ENCODE data around the gene GNB1.

GNB1 gene

GRCh38 chr1:1892079-1892762 is 1.3 kb upstream of the GNB1 start:
- Histone ChIP-seq H3K27ac (ENCODE audit: low read depth, low read length) (peak overlapping the region; percentile 73), H3K36me3 (ENCODE audit: low read length) (no peaks in the 10 kb centered on the region), H3K9me3 (ENCODE audit: insufficient read depth, low read length) (no peaks in the 10 kb centered on the region), H3K27me3 (ENCODE audit: low read length) (no peaks in the 10 kb centered on the region), H3K4me3 (ENCODE audit: insufficient read depth, low read length, poor library complexity, severe bottlenecking) (peak overlapping the region; percentile 80), H3K79me2 (ENCODE audit: insufficient read depth, low read length) (peaks cover 30% of the 10 kb centered on the region), H3K9ac (ENCODE audit: low read length) (peak overlapping the region; percentile 98), H4K20me1 (ENCODE audit: low read depth, low read length) (peaks cover 21% of the 10 kb centered on the region), H2AFZ (ENCODE audit: low read depth, low read length, severe bottlenecking) (peak overlapping the region; percentile 36), H3K4me2 (ENCODE audit: low read depth, low read length, poor library complexity, severe bottlenecking) (peak overlapping the region; percentile 91), H3K9me2 (replicated peaks; ENCODE audit: insufficient read depth, low read length) (no peaks in the 10 kb centered on the region), H3F3A (ENCODE audit: insufficient read depth) (peaks cover 13% of the 10 kb centered on the region; the same call in 1 of the 2 replicates)
- no peak for TF ChIP-seq CTCF (IDR thresholded peaks at IDR 0.05; ENCODE audit: insufficient read depth, low read length, poor library complexity, severe bottlenecking)
- TF ChIP-seq EZH2phosphoT487 (conservative IDR thresholded peaks at IDR 0.05; ENCODE audit: low read length), result no peak

GRCh38 chr1:1891349-1892078 is 627 bp upstream of the GNB1 start:
- Histone ChIP-seq H3K9me2 (replicated peaks; ENCODE audit: insufficient read depth, low read length) (no peaks in the 10 kb centered on the region), H3K9me3 (ENCODE audit: insufficient read depth, low read length) (no peaks in the 10 kb centered on the region), H3F3A (ENCODE audit: insufficient read depth) (peaks cover 18% of the 10 kb centered on the region), H3K79me2 (ENCODE audit: insufficient read depth, low read length) (peaks cover 38% of the 10 kb centered on the region), H3K9ac (ENCODE audit: low read length) (peak overlapping the region; percentile 98), H2AFZ (ENCODE audit: low read depth, low read length, severe bottlenecking) (peak overlapping the region; percentile 36), H3K27me3 (ENCODE audit: low read length) (no peaks in the 10 kb centered on the region), H3K4me3 (ENCODE audit: insufficient read depth, low read length, poor library complexity, severe bottlenecking) (peak overlapping the region; percentile 92), H3K27ac (ENCODE audit: low read depth, low read length) (peak overlapping the region; percentile 79), H3K36me3 (ENCODE audit: low read length) (no peaks in the 10 kb centered on the region), H3K4me2 (ENCODE audit: low read depth, low read length, poor library complexity, severe bottlenecking) (peak overlapping the region; percentile 91), H4K20me1 (ENCODE audit: low read depth, low read length) (peaks cover 25% of the 10 kb centered on the region)
- TF ChIP-seq EZH2phosphoT487 (conservative IDR thresholded peaks at IDR 0.05; ENCODE audit: low read length), result no peak

- H2AFZ ChIP-seq (ENCODE audit: low read depth, low read length, severe bottlenecking), result peak overlapping the region; percentile 27
- H3F3A ChIP-seq (ENCODE audit: insufficient read depth), result peaks cover 18% of the 10 kb centered on the region
- H3K4me3 ChIP-seq (ENCODE audit: insufficient read depth, low read length, poor library complexity, severe bottlenecking), result peak overlapping the region; percentile 92
Observed at GRCh38 chr1:1889847-1890505, 911 bp downstream of the GNB1 start.

More at GRCh38 chr1:1889847-1890505, 911 bp downstream of the GNB1 start:
- Histone ChIP-seq H3K36me3 (ENCODE audit: low read length) (no peaks in the 10 kb centered on the region), H3K9ac (ENCODE audit: low read length) (peak overlapping the region; percentile 98), H3K79me2 (ENCODE audit: insufficient read depth, low read length) (peaks cover 53% of the 10 kb centered on the region), H3K4me2 (ENCODE audit: low read depth, low read length, poor library complexity, severe bottlenecking) (peak overlapping the region; percentile 97), H3K9me2 (replicated peaks; ENCODE audit: insufficient read depth, low read length) (no peaks in the 10 kb centered on the region), H3K27ac (ENCODE audit: low read depth, low read length) (peak overlapping the region; percentile 79), H3K9me3 (ENCODE audit: insufficient read depth, low read length) (no peaks in the 10 kb centered on the region), H3K27me3 (ENCODE audit: low read length) (no peaks in the 10 kb centered on the region), H4K20me1 (ENCODE audit: low read depth, low read length) (peaks cover 28% of the 10 kb centered on the region)
- TF ChIP-seq EZH2phosphoT487 (conservative IDR thresholded peaks at IDR 0.05; ENCODE audit: low read length), result no peak
- no peak for TF ChIP-seq CTCF (IDR thresholded peaks at IDR 0.05; ENCODE audit: insufficient read depth, low read length, poor library complexity, severe bottlenecking)

Measured in SU-DHL-6 (cell line).